ENCODE measurements around the gene TAF11L10. TPM values are rescaled to one million over a fixed set of nuclear protein-coding genes. Genes with fewer than 3 reads are reported as not detected.
"Not testable (repeated sequence)": the region's sequence is repeated elsewhere in the genome, so short reads cannot be mapped to it uniquely, and the experiment has no call there.

Gene TAF11L10

DNA sequence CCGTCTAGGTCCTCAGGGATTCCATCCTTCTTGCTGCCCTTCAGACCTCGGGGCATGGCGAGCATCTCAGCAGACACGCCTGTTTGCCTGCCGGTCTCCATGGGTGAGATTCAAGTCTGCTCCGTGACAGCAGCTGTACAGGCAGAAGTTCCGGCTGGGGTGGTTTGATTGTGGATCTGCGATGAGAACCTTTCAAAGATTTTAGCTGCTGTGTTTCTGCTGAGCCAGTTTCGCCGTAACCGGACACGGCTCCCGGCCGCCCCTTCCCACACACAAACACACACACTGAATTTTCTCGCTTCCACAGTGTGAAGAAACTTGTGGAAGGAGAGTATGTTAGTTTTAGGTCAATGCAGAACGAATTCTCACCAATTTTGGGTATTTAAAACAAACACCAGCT is 6.8 kb downstream of the TAF11L10 start, which contains the start of gene TAF11L8:
Gene TAF11L8, minus strand, starts transcription at position 101 of the 400 bp plus-strand sequence.
- H2AK5ac ChIP-seq (ENCODE audit: low read depth, low read length); H4K8ac ChIP-seq (ENCODE audit: low read depth, low read length); H4K91ac ChIP-seq (ENCODE audit: low read depth, low read length, poor library complexity); H3K9ac ChIP-seq (ENCODE audit: low read depth, low read length, poor library complexity); H3K27ac ChIP-seq (replicated peaks; ENCODE audit: low read length); H2BK5ac ChIP-seq (ENCODE audit: low read length); H3K4me1 ChIP-seq (ENCODE audit: control insufficient read depth in 2 of 2, insufficient read depth in 1 of 2, low read depth in 1 of 2, low read length in 2 of 2); H2BK12ac ChIP-seq (ENCODE audit: low read length); H3K36me3 ChIP-seq (replicated peaks in 1 of 2; ENCODE audit: control insufficient read depth in 2 of 2, insufficient read depth in 2 of 2, low read length in 2 of 2); H3K4me2 ChIP-seq (ENCODE audit: insufficient read depth, low read length, poor library complexity, severe bottlenecking); H3K14ac ChIP-seq (ENCODE audit: low read length); H2BK15ac ChIP-seq (ENCODE audit: low read length); DNase-seq (ENCODE audit: low spot score); H3K18ac ChIP-seq (ENCODE audit: low read length); H3K79me1 ChIP-seq (ENCODE audit: low read depth, low read length); H3K9me3 ChIP-seq (replicated peaks in 1 of 2; ENCODE audit: control insufficient read depth in 2 of 2, insufficient read depth in 1 of 2, low read depth in 1 of 2, low read length in 2 of 2); H3K4me3 ChIP-seq (ENCODE audit: low read length in 2 of 2); H3K27me3 ChIP-seq (ENCODE audit: control insufficient read depth in 3 of 3, insufficient read depth in 3 of 3, low read depth in 1 of 3, low read length in 3 of 3); H3K23ac ChIP-seq (ENCODE audit: low read depth, low read length, poor library complexity); H2AFZ ChIP-seq (ENCODE audit: low read length); H2BK120ac ChIP-seq (ENCODE audit: low read depth, low read length); H3K4ac ChIP-seq (ENCODE audit: low read length): not testable (repeated sequence)
- WGBS, 2 donors (ENCODE audit: extremely low coverage in 2 of 2, insufficient read length in 2 of 2, insufficient replicate concordance in 1 of 2), result no CpG with 5 or more reads among the region's 16 CpGs

DNA sequence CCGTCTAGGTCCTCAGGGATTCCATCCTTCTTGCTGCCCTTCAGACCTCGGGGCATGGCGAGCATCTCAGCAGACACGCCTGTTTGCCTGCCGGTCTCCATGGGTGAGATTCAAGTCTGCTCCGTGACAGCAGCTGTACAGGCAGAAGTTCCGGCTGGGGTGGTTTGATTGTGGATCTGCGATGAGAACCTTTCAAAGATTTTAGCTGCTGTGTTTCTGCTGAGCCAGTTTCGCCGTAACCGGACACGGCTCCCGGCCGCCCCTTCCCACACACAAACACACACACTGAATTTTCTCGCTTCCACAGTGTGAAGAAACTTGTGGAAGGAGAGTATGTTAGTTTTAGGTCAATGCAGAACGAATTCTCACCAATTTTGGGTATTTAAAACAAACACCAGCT is 12.0 kb downstream of the TAF11L10 start, which contains the start of gene TAF11L7:
Gene TAF11L7, minus strand, starts transcription at position 101 of the 400 bp plus-strand sequence.
- no CpG with 5 or more reads among the region's 16 CpGs for WGBS, 2 donors (ENCODE audit: extremely low coverage in 2 of 2, insufficient read length in 2 of 2, insufficient replicate concordance in 1 of 2)
- H2BK12ac ChIP-seq (ENCODE audit: low read length); DNase-seq (ENCODE audit: low spot score); H3K4me1 ChIP-seq (ENCODE audit: control insufficient read depth in 2 of 2, insufficient read depth in 1 of 2, low read depth in 1 of 2, low read length in 2 of 2); H3K4ac ChIP-seq (ENCODE audit: low read length); H3K4me3 ChIP-seq (ENCODE audit: low read length in 2 of 2); H3K36me3 ChIP-seq (replicated peaks in 1 of 2; ENCODE audit: control insufficient read depth in 2 of 2, insufficient read depth in 2 of 2, low read length in 2 of 2); H3K27me3 ChIP-seq (ENCODE audit: control insufficient read depth in 3 of 3, insufficient read depth in 3 of 3, low read depth in 1 of 3, low read length in 3 of 3); H3K4me2 ChIP-seq (ENCODE audit: insufficient read depth, low read length, poor library complexity, severe bottlenecking); H4K91ac ChIP-seq (ENCODE audit: low read depth, low read length, poor library complexity); H3K23ac ChIP-seq (ENCODE audit: low read depth, low read length, poor library complexity); H2BK15ac ChIP-seq (ENCODE audit: low read length); H2AK5ac ChIP-seq (ENCODE audit: low read depth, low read length); H3K79me1 ChIP-seq (ENCODE audit: low read depth, low read length); H3K27ac ChIP-seq (replicated peaks; ENCODE audit: low read length); H4K8ac ChIP-seq (ENCODE audit: low read depth, low read length); H2BK120ac ChIP-seq (ENCODE audit: low read depth, low read length); H2BK5ac ChIP-seq (ENCODE audit: low read length); H3K9ac ChIP-seq (ENCODE audit: low read depth, low read length, poor library complexity); H2AFZ ChIP-seq (ENCODE audit: low read length); H3K9me3 ChIP-seq (replicated peaks in 1 of 2; ENCODE audit: control insufficient read depth in 2 of 2, insufficient read depth in 1 of 2, low read depth in 1 of 2, low read length in 2 of 2); H3K14ac ChIP-seq (ENCODE audit: low read length); H3K18ac ChIP-seq (ENCODE audit: low read length): not testable (repeated sequence)

Small RNA genes within 50 kb of the gene (small RNA-seq; reads per million reads assigned to genes)
- gene AC233724.1 (ENCODE audit: insufficient read depth) (not detected), gene AC233724.3 (ENCODE audit: insufficient read depth) (not detected), gene AC233724.4 (ENCODE audit: insufficient read depth) (not detected), gene AC233724.6 (ENCODE audit: insufficient read depth) (not detected), gene AC233724.7 (ENCODE audit: insufficient read depth) (not detected)

Data from neuronal stem cell (in vitro differentiated cells).